Activated naive CD8-positive, alpha-beta T cell treated with anti-CD3 and anti-CD28 coated beads for 36 hours (primary cell): ENCODE data around the gene TIMM23. TPM values are rescaled to one million over a fixed set of nuclear protein-coding genes. Genes with fewer than 3 reads are reported as not detected.

Experiments
- DNase-seq: peaks from one replicate; pipeline ENCODE4 v3.0.0; 2021
- H3K27ac Mint-ChIP-seq: one replicate; pipeline ENCODE4 v1.8.0; 2022; ENCODE audit warnings: mild to moderate bottlenecking, moderate library complexity, mixed read lengths
- H3K27me3 Mint-ChIP-seq: one replicate; pipeline ENCODE4 v1.8.0; 2022; ENCODE audit warnings: mild to moderate bottlenecking, mixed read lengths
- H3K36me3 Mint-ChIP-seq: one replicate; pipeline ENCODE4 v1.8.0; 2021; ENCODE audit warnings: mild to moderate bottlenecking, mixed read lengths
- H3K4me1 Mint-ChIP-seq: one replicate; pipeline ENCODE4 v1.8.0; 2021; ENCODE audit warnings: mixed read lengths
- H3K4me3 Mint-ChIP-seq: one replicate; pipeline ENCODE4 v1.8.0; 2022; ENCODE audit warnings: mild to moderate bottlenecking, moderate library complexity, mixed read lengths
- H3K9me3 Mint-ChIP-seq: one replicate; pipeline ENCODE4 v1.8.0; 2022; ENCODE audit warnings: mixed read lengths
- total RNA-seq, 2 experiments: library from RNA; stranded (reverse); gene quantifications; one replicate each; pipeline ENCODE4 v1.2.3, GENCODE V29; 2021

The TIMM23 gene
- total RNA-seq, 2 experiments from 2014 or later: 115 to 117 TPM

GRCh38 chr10:46050941-46051623 is 78.8 kb downstream of the TIMM23 start:
- no peak overlapping the region for H3K4me3 Mint-ChIP-seq
- H3K9me3 Mint-ChIP-seq: no peaks in the 10 kb centered on the region
- H3K36me3 Mint-ChIP-seq: no peaks in the 10 kb centered on the region
- H3K27ac Mint-ChIP-seq: no peak overlapping the region
- no peaks in the 10 kb centered on the region for H3K27me3 Mint-ChIP-seq
- no peak for DNase-seq
- peaks cover 7% of the 10 kb centered on the region for H3K4me1 Mint-ChIP-seq

- peaks cover 5% of the 10 kb centered on the region for H3K9me3 Mint-ChIP-seq
- H3K27ac Mint-ChIP-seq: no peak overlapping the region
- H3K4me3 Mint-ChIP-seq: no peak overlapping the region
- DNase-seq: no peak
- peaks cover 7% of the 10 kb centered on the region for H3K4me1 Mint-ChIP-seq
- no peaks in the 10 kb centered on the region for H3K27me3 Mint-ChIP-seq
- peaks cover under 1% of the 10 kb centered on the region for H3K36me3 Mint-ChIP-seq
These were observed 79.9 kb downstream of the TIMM23 start for GRCh38 chr10:46052057-46052790.

DNA sequence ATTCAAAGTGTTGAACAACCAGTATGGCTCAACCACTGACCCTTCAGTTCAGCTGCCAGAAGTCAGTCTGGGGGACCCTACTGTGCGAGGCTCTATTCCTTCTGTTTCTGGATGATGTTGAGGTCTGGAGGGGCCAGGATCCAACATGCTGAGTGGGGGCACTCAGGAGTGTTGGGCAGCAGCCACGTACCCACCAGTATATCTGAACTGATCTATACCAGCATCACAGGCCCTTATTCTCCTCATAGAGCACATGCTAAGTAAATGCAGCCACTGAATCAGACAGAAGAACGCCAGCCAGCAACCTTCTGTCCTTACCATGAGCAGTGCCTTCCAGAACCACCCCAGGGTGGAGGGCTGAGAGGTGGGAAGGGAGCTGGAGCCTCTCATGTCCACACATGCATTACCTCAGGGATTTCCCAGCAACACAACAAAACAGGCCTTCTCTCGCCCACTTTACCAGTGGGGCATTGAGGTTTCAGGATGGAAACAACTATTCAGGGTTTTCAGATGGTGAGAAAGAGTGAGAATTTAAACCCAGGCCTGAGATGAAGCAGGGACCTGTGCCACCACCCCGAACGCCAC is 80.6 kb downstream of the TIMM23 start:
- peaks cover 3% of the 10 kb centered on the region for H3K36me3 Mint-ChIP-seq
- peaks cover 7% of the 10 kb centered on the region for H3K4me1 Mint-ChIP-seq
- DNase-seq: no peak
- H3K9me3 Mint-ChIP-seq: peaks cover 8% of the 10 kb centered on the region
- no peaks in the 10 kb centered on the region for H3K27me3 Mint-ChIP-seq
- H3K27ac Mint-ChIP-seq: no peak overlapping the region
- H3K4me3 Mint-ChIP-seq: no peak overlapping the region

Other genes starting within 250 kb of the TIMM23 start
- 10 to 100 TPM; 20.1 to 21.8 TPM for gene WASHC2C, start 245.2 kb upstream of the TIMM23 start, total RNA-seq
- 10 to 100 TPM; 11.0 to 16.2 TPM for gene AGAP4, start 125.0 kb upstream of the TIMM23 start, total RNA-seq
- gene NCOA4, start 58.1 kb downstream of the TIMM23 start, total RNA-seq: 100 to 1,000 TPM; 109 to 111 TPM
- gene MSMB, start 73.8 kb downstream of the TIMM23 start, total RNA-seq: not detected